Small intestine (tissue), 7 donors: Measurements from ENCODE around the gene NT5C1A. TPM values are rescaled to one million over a fixed set of nuclear protein-coding genes. Genes with fewer than 3 reads are reported as not detected.

ENCODE experiments used
- DNase-seq, 2 donors: peaks; one replicate each; pipeline versions ENCODE4 v3.0.0 to v3.0.0-alpha.2; 2013
- FAIRE-seq: peaks from 2 replicates; lab custom pipeline; 2012; peaks lifted over from hg19 to GRCh38; lab: Jason Lieb, UNC
- H3K27ac ChIP-seq, 3 donors: one replicate each; pipeline ENCODE4 v1.5.1; 2013; ENCODE audit warnings: low read length in 2 of 3, mild to moderate bottlenecking in 2 of 3, control low read depth in 1 of 3, inconsistent platforms in 1 of 3, low read depth in 1 of 3, moderate library complexity in 1 of 3
- H3K27me3 ChIP-seq, 3 donors: one replicate each; pipeline ENCODE4 v1.6.1; 2013; ENCODE audit warnings: low read length in 3 of 3, inconsistent platforms in 1 of 3; ENCODE audit not compliant: control insufficient read depth in 3 of 3, insufficient read depth in 3 of 3
- H3K36me3 ChIP-seq, 3 donors: one replicate each; pipeline ENCODE4 v1.6.1; 2013; ENCODE audit warnings: low read length in 3 of 3, inconsistent platforms in 1 of 3, low read depth in 1 of 3, mild to moderate bottlenecking in 1 of 3, moderate library complexity in 1 of 3; ENCODE audit not compliant: control insufficient read depth in 3 of 3, insufficient read depth in 2 of 3
- H3K4me1 ChIP-seq, 3 donors: one replicate each; pipeline ENCODE4 v1.6.1; 2013; ENCODE audit warnings: low read length in 2 of 3, inconsistent platforms in 1 of 3, low read depth in 1 of 3, mild to moderate bottlenecking in 1 of 3, moderate library complexity in 1 of 3; ENCODE audit not compliant: control insufficient read depth in 3 of 3, insufficient read depth in 2 of 3
- H3K4me3 ChIP-seq, 3 donors: one replicate each; pipeline ENCODE4 v1.5.1; 2013; ENCODE audit warnings: low read length in 3 of 3, control low read depth in 1 of 3, inconsistent platforms in 1 of 3, low read depth in 1 of 3, mild to moderate bottlenecking in 1 of 3, moderate library complexity in 1 of 3
- H3K9me3 ChIP-seq, 2 donors: one replicate each; pipeline ENCODE4 v1.6.1; 2013; ENCODE audit warnings: low read depth in 1 of 2, low read length in 1 of 2; ENCODE audit not compliant: control insufficient read depth in 2 of 2, insufficient read depth in 1 of 2
- WGBS, 3 donors: extraction: QIAGEN DNeasy Blood & Tissue Kit; methylation state at CpG; one replicate each; pipeline ENCODE4 v1.1.7; 2013; 5-methylcytosine and 5-hydroxymethylcytosine counted together
- polyA plus RNA-seq, 4 donors: library from polyadenylated mRNA; stranded (reverse) in 3 of 4; unstranded in 1 of 4; fragments of 200-250 nt in 3 of 4; fragments of 120-200 nt in 1 of 4; gene quantifications; one replicate each; pipeline versions ENCODE4 v1.2.1 to v1.2.3, GENCODE V29; 2013
- donor health status: healthy with polysubstance abuse.
- donor health status: control.
- donor health status: control.
- donor health status: Bipolar disorder and iron deficiency.
- donor health status: healthy.

NT5C1A gene
- polyA plus RNA-seq, 4 donors: 0.12 to 0.16 TPM; not detected in 2

DNA sequence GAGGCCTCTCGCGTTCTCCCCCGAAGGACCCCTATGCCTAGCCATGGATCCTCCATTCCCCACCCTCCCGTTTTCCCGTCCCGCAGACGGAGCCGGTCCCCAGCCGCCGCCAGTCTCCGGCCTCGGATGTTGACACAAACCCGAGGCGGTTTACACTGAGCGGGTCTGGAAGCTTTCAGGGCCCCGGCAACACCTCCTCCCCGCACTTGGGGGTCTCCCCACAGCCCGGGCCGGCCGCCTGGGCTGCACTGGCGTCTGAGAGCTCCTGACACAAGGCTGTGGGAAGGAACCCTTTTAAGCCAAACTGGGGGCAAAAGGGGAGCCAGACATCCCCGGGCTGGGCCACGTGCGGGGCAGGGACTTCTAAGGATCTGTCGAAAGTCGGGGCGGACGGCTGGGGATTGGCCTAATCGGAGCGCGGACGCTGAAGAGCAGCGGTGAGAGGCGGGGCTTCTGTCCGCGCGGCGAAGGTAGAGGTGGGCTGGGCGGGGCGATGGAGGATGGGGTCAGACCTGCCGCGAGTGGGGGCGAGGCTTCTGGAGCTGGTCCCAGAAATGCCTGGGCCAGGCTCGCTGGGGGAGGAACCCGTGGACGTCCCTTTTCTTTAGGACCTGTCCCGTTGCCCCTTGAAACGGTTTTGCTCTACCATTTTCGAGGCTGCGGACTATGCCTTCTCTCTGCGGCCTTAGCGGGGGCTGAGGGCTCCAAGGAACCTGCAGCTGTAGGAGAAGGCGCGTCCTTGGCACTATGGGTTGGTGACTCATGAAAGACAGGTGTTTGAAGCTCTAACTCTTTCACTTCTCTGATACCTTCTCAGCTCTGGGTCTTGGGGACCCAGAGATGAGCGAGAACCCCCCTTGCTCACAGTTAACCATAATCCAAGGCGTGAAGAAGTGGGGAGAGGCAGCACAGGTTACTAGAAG, 20.5 kb upstream of the NT5C1A start:
- no peak for FAIRE-seq
- DNase-seq: peak in 1 of 2 donors; percentile 32

DNA sequence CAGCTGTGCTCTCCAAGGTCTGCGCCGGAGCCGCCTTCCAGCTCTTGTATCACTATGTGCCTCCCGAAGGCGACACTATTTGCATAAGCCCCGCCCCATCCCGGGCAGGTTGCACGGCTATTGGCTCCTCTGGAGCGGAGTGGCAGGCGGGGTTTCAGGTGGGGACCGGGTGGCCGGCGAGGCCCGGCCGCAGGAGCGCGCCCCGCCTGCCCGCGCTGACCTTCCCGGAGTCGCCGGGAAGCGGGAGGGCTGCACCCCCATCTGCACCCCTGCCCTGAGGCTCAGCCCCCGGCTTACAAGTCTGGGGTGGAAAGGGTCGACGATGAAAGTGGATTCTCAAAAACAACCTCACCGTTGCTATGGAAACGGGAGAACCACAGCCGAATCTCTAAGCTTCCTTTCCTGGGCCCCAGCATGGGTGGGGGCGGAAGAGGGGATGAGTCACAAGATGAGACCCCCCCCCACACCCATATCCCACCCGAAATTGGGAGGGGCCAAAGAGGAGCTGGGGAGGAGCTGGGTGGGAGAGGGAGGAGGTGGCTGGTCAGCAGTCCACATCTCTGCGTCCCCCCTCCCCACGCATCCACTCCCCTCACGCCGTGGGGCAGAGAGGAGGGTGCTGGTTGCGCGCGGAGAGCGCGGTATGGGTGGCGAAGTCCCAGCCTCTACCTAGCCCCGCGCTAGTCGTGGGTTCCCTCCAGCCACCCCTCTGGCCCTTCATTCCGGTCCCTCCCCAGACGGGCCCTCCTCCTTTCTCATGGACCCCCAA, 19.7 kb upstream of the NT5C1A start, which contains the start of gene HPCAL4:
TSS of gene HPCAL4 (minus strand) at position 51 of the 769 bp plus-strand sequence. CDS start 6,830 bp downstream, outside the sequence.
- no peak within 1 kb of the TSS for H3K27ac ChIP-seq
- H3K36me3 ChIP-seq: no peaks in the 10 kb centered on the region
- H3K4me1 ChIP-seq: peaks cover 3 to 16% (median 7%) of the 10 kb centered on the region in 3 donors
- DNase-seq (peak; percentile 88 to 89), FAIRE-seq (no peak)
- H3K27me3 ChIP-seq: peaks cover 7 to 86% (median 12%) of the 10 kb centered on the region in 3 donors
- peak within 1 kb of the TSS in 2 of 3 donors; percentile 30 to 45 for H3K4me3 ChIP-seq
- H3K9me3 ChIP-seq: no peaks in the 10 kb centered on the region
- WGBS, 3 donors: 0 to 5% (median 3%) methylated on average over 35 to 47 of the region's 47 CpGs

More for the DNA sequence above, 20.5 kb upstream of the NT5C1A start:
- 5 to 9% (median 8%) methylated on average over 55 to 56 of the region's 56 CpGs for WGBS, 3 donors
- peak overlapping the region in 2 of 3 donors; percentile 23 to 30 for H3K4me3 ChIP-seq
- peaks cover 3 to 16% (median 7%) of the 10 kb centered on the region in 3 donors for H3K4me1 ChIP-seq
- no peaks in the 10 kb centered on the region for H3K9me3 ChIP-seq
- no peak overlapping the region for H3K27ac ChIP-seq
- peaks cover 7 to 83% (median 12%) of the 10 kb centered on the region in 3 donors for H3K27me3 ChIP-seq
- H3K36me3 ChIP-seq: no peaks in the 10 kb centered on the region

DNA sequence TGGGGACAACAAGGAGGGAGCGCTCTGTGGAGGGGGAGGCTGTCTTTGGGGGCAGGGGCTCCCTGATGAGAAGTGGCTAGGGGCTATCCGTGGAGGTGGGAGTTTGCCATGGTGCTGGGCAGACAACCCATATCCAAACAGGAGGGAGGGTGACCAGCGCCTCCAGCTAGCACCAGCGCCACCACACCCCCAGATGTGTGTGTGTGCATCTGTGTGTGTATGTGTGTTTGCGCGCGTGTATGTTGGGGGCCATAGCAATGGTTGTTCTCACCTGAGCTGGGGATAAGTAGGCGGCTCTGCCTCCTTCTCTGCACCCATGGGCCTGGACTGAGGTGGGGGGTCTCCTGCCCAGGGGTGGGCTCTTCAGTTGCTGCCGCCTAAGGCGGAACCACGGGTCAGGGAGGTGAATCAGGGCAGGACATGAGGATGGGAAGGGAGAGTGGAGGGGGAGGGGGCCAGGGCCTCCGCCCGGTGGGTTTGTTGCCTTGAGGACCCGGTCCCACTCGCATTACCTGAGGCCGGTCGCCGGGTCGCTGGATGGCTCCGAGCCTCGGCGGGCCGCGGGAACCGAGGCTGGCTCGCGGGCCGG, 19.0 kb upstream of the NT5C1A start:
- Histone ChIP-seq H3K27me3 (peaks cover 7 to 91% (median 12%) of the 10 kb centered on the region in 3 donors), H3K9me3 (no peaks in the 10 kb centered on the region), H3K4me3 (peak overlapping the region in 2 of 3 donors; percentile 1 to 45), H3K4me1 (peaks cover 3 to 16% (median 7%) of the 10 kb centered on the region in 3 donors), H3K27ac (no peak overlapping the region), H3K36me3 (no peaks in the 10 kb centered on the region)
- FAIRE-seq (no peak), DNase-seq (no peak)
- WGBS, 3 donors: 14 to 22% (median 15%) methylated on average over 15 to 28 of the region's 28 CpGs

DNA sequence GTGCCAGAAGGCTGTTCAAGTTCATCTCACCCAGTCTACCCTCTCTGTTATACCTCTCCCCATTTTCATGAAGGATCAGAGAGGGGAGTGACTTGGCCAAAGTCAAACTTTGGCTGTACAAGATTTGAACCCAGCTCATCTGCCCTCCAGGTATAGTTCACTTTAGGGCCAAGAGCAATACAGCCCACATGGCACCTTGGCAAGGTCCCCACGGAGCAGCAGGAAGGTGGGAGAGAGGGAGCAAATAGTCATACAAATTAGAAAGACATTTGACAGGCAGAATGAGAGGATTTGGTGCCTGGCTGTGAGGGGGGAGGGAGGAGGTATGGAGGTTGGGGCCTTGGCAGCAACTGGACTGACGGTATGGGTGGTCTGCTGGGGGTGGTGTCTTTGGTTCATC, 18.3 kb upstream of the NT5C1A start:
- no peak overlapping the region for H3K4me3 ChIP-seq
- DNase-seq (no peak), FAIRE-seq (no peak)
- H3K27ac ChIP-seq: no peak overlapping the region
- peaks cover 7 to 91% (median 12%) of the 10 kb centered on the region in 3 donors for H3K27me3 ChIP-seq
- H3K36me3 ChIP-seq: no peaks in the 10 kb centered on the region
- WGBS, 3 donors: 16 to 30% (median 19%) methylated on average over 2 of the region's 2 CpGs
- H3K4me1 ChIP-seq: peaks cover 3 to 16% (median 7%) of the 10 kb centered on the region in 3 donors
- no peaks in the 10 kb centered on the region for H3K9me3 ChIP-seq

DNA sequence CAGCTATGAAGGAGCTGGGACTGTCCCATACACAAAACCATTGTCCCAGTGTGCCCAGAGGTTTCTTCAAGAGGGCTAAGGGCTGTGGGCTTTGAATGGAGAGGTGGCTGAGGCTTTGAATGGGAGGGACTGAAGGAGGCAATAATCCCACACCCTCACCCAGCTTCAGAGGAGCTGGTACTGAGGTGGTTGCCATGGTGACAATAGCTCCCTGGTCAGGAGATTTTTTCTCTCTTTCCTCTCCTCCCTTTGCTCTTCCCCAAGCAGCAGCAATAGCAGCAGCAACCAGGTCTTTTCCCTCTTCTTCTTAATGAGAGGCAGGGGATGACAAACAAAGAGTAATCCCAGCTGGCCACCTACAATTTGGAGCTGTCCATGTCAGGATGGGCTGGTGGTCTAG, 17.7 kb upstream of the NT5C1A start:
- no peaks in the 10 kb centered on the region for H3K36me3 ChIP-seq
- FAIRE-seq: no peak
- H3K27ac ChIP-seq: no peak overlapping the region

DNA sequence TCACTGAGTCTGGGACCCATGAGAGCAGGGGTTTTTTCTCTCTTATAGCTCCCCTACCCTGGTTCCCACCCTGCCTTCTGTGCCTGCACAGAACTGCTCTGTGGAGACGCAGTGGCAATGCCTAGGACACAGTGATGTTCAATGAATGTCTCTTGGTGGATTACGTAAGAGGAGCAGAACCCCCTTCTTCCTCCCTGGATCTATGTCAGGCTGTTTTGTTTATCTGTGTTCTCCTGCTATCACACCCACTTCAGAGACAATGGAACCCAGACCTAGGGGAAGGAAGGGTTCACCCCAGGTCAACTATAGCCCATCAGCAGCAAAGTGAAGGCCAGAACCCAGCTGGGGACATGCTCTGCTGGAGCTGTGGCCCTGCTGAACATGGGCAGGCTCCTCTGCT, 17.3 kb upstream of the NT5C1A start:
- H3K27me3 ChIP-seq: peaks cover 10 to 91% (median 18%) of the 10 kb centered on the region in 3 donors

More for the DNA sequence above, 17.7 kb upstream of the NT5C1A start:
- peaks cover 7 to 91% (median 13%) of the 10 kb centered on the region in 3 donors for H3K27me3 ChIP-seq
- no peak overlapping the region for H3K4me3 ChIP-seq
- peaks cover 3 to 16% (median 7%) of the 10 kb centered on the region in 3 donors for H3K4me1 ChIP-seq
- no peak for DNase-seq
- no peaks in the 10 kb centered on the region for H3K9me3 ChIP-seq

DNA sequence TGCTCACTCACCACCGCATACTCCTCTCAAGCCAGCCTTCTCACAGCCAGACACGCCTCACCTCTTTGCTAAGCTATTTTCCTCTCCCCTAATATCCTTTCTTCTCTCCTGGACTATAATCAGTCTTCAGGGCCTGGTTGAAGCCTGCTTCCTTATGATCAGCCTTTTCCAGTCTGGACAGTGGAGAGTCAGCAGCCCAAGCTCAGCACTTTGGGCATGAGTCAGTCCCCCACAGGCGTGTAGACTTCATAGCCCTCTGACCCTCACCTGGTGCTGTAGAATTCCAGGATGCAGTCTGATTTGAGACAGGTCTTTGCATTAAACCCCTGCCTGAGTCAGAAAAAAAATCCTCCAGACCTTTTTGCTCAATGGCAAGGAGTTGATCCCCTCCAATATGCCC, 16.8 kb upstream of the NT5C1A start:
- Histone ChIP-seq H3K27me3 (peaks cover 10 to 91% (median 18%) of the 10 kb centered on the region in 3 donors), H3K36me3 (no peaks in the 10 kb centered on the region), H3K4me3 (no peak overlapping the region), H3K4me1 (peaks cover 3 to 16% (median 7%) of the 10 kb centered on the region in 3 donors), H3K27ac (no peak overlapping the region), H3K9me3 (no peaks in the 10 kb centered on the region)
- WGBS, 3 donors: 54 to 68% (median 63%) methylated on average over 3 of the region's 3 CpGs
- DNase-seq (no peak), FAIRE-seq (no peak)

More for the DNA sequence above, 17.3 kb upstream of the NT5C1A start:
- FAIRE-seq: no peak
- Histone ChIP-seq H3K27ac (no peak overlapping the region), H3K4me1 (peaks cover 3 to 16% (median 7%) of the 10 kb centered on the region in 3 donors), H3K9me3 (no peaks in the 10 kb centered on the region), H3K4me3 (no peak overlapping the region), H3K36me3 (no peaks in the 10 kb centered on the region)
- DNase-seq: no peak
- WGBS, 3 donors: 72 to 77% (median 74%) methylated on average over 2 of the region's 2 CpGs
